Fibroblast of villous mesenchyme (primary cell): ENCODE data around the gene KHDC3L. TPM values are rescaled to one million over a fixed set of nuclear protein-coding genes. Genes with fewer than 3 reads are reported as not detected.

Experiments
- DNase-seq: peaks from one replicate; pipeline ENCODE4 v3.0.0-alpha.2; 2010; ENCODE audit warnings: low read depth
- H3K4me3 ChIP-seq: 2 replicates; pipeline ENCODE4 v1.5.1; 2011; ENCODE audit warnings: low read depth, mild to moderate bottlenecking, low read length
- total RNA-seq: library from RNA; depleted of rRNA; stranded (reverse); fragments of >200 nt; gene quantifications from 2 replicates; pipeline ENCODE4 v1.2.3, GENCODE V29; 2012
- TF ChIP-seq, protein P1 (sequence below): IDR thresholded peaks from 2 replicates; pipeline ENCODE4 v1.5.1; 2012; ENCODE audit warnings: low read depth, mild to moderate bottlenecking, low read length; ENCODE audit not compliant: insufficient read depth

The KHDC3L gene
- total RNA-seq, 1 donor = not detected

- TF ChIP-seq, protein P1, sequence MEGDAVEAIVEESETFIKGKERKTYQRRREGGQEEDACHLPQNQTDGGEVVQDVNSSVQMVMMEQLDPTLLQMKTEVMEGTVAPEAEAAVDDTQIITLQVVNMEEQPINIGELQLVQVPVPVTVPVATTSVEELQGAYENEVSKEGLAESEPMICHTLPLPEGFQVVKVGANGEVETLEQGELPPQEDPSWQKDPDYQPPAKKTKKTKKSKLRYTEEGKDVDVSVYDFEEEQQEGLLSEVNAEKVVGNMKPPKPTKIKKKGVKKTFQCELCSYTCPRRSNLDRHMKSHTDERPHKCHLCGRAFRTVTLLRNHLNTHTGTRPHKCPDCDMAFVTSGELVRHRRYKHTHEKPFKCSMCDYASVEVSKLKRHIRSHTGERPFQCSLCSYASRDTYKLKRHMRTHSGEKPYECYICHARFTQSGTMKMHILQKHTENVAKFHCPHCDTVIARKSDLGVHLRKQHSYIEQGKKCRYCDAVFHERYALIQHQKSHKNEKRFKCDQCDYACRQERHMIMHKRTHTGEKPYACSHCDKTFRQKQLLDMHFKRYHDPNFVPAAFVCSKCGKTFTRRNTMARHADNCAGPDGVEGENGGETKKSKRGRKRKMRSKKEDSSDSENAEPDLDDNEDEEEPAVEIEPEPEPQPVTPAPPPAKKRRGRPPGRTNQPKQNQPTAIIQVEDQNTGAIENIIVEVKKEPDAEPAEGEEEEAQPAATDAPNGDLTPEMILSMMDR = no peak
- no peak for DNase-seq
- no peak within 1 kb of the TSS for H3K4me3 ChIP-seq
Measured at GRCh38 chr6:73353636-73354593, 8.5 kb upstream of the KHDC3L start, which contains the start of gene DPPA5. DPPA5 (minus strand) TSS chr6:73354276; CDS start chr6:73354225, 51 bp downstream.

- TF ChIP-seq, protein P1 = no peak
- DNase-seq = no peak
- no peak overlapping the region for H3K4me3 ChIP-seq
Measured at GRCh38 chr6:73362869-73363536, 545 bp downstream of the KHDC3L start.

- no peak for DNase-seq
- no peak overlapping the region for H3K4me3 ChIP-seq
- TF ChIP-seq, protein P1 = no peak
Measured at GRCh38 chr6:73363537-73363875, 1.0 kb downstream of the KHDC3L start.

- no peak for DNase-seq
- TF ChIP-seq, protein P1 = no peak
- no peak overlapping the region for H3K4me3 ChIP-seq
Measured at GRCh38 chr6:73364121-73364520, 1.7 kb downstream of the KHDC3L start.

GRCh38 chr6:73364549-73364948 is 2.1 kb downstream of the KHDC3L start:
- DNase-seq = no peak
- TF ChIP-seq, protein P1 = no peak
- no peak overlapping the region for H3K4me3 ChIP-seq

DNA sequence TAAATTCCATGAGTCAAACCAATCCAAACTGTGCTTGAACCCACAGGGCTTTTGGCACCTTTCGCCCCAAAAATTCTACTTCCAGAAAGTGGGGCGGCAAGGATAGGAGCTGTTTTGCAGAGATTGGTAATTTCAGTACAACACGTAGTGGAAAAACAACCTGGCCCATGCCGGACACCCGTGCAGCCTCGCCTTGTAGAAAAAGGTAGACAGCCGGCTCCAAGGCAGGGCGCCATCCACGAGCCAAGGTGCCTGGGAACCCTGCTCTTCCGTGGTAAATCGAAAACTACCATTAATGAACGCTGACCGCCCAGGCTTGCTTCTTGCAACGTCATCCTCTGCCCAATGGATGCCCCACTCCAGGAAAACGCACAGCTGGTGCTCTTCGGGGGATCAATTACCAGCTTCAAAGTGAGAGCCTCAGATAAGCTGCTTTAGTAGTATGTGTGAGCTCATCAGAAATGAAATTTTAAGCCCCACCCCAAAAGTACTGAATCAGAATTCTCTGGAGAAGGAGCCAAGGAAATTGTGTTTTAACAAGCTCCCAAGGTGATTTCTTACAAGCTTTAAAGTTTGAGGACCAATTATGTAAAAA is 5.4 kb downstream of the KHDC3L start:
- TF ChIP-seq, protein P1 = no peak
- no peak overlapping the region for H3K4me3 ChIP-seq
- no peak for DNase-seq
